K562 (cell line): ENCODE results near the gene SOCS7. TPM values are rescaled to one million over a fixed set of nuclear protein-coding genes. Genes with fewer than 3 reads are reported as not detected.

Experiments used
- ATAC-seq: fragments of 200-7000 bp; cut with Tn5 transposase; 3 replicates; pipeline ENCODE4 v1.9.1; 2020; ENCODE audit warnings: moderate library complexity
- BruUV-seq: library from RNA; stranded (reverse); fragments of 400-500 nt; replicated peaks from 2 replicates; lab custom pipeline; 2021; lab: Mats Ljungman, UMichigan
- CTCF ChIA-PET: fragments of 300-600 bp; formaldehyde crosslinking; extraction: SDS; loops from one replicate; lab custom pipeline; 2021; ENCODE audit warnings: low intra/inter-chr PET ratio; lab: Yijun Ruan, JAX
- POLR2A ChIA-PET: fragments of 300-600, 350-650 bp; sonication (Branson Sonifier 250); formaldehyde crosslinking; extraction: SDS; loops from one replicate; lab custom pipeline; 2021; ENCODE audit warnings: antibody characterized with exemption, inconsistent platforms; lab: Yijun Ruan, JAX
- DNase-seq, 4 experiments: peaks; one replicate each; pipeline versions ENCODE4 v3.0.0 to v3.0.0-alpha.2; 2011 to 2018; ENCODE audit warnings: low spot score in 3 of 4, mixed read lengths in 3 of 4; ENCODE audit errors: extremely low read depth in 1 of 4
- FAIRE-seq: peaks from 2 replicates; lab custom pipeline; 2011; peaks lifted over from hg19 to GRCh38; lab: Jason Lieb, UNC
- H2AFZ ChIP-seq: 2 replicates; pipeline ENCODE4 v1.6.0; 2011; ENCODE audit warnings: low read depth, low read length, control low read depth, inconsistent platforms
- H3K27ac ChIP-seq: fragments of 200-600 bp; 3 replicates; pipeline ENCODE4 v1.8.0; 2011; ENCODE audit warnings: low read depth, mild to moderate bottlenecking, control low read depth, inconsistent platforms, low read length, moderate library complexity, mixed read lengths; ENCODE audit errors: extremely low read depth
- H3K27me3 ChIP-seq, 2 experiments: fragments of 300-600 bp in 1 of 2; 2 replicates in 1 of 2; 3 replicates in 1 of 2; pipeline versions ENCODE4 v1.6.0 to v1.8.0; 2011; ENCODE audit warnings: inconsistent platforms in 2 of 2, low read length in 2 of 2, mild to moderate bottlenecking in 1 of 2, mixed read lengths in 1 of 2, moderate library complexity in 1 of 2; ENCODE audit not compliant: control insufficient read depth in 2 of 2, insufficient read depth in 2 of 2
- H3K36me3 ChIP-seq: fragments of 300-600 bp; 3 replicates; pipeline ENCODE4 v1.8.0; 2011; ENCODE audit warnings: mild to moderate bottlenecking, low read length, inconsistent platforms; ENCODE audit not compliant: control insufficient read depth, insufficient read depth
- H3K4me1 ChIP-seq, 2 experiments: fragments of 200-600 bp in 1 of 2; replicated peaks in 1 of 2; 2 replicates in 1 of 2; 3 replicates in 1 of 2; pipeline versions ENCODE4 v1.5.1 to v1.8.0; 2011; ENCODE audit warnings: inconsistent platforms in 2 of 2, low read length in 2 of 2, mild to moderate bottlenecking in 1 of 2, mixed read lengths in 1 of 2, moderate library complexity in 1 of 2; ENCODE audit not compliant: control insufficient read depth in 2 of 2, insufficient read depth in 2 of 2
- H3K4me2 ChIP-seq: 2 replicates; pipeline ENCODE4 v1.6.1; 2011; ENCODE audit warnings: low read length, control low read depth, inconsistent platforms, mixed read lengths; ENCODE audit not compliant: insufficient read depth
- H3K4me3 ChIP-seq: fragments of 200-600 bp; sonication (generic), shearing (Covaris generic); 2 replicates; pipeline ENCODE4 v1.5.1; 2016; ENCODE audit warnings: control low read depth, inconsistent platforms
- H3K79me2 ChIP-seq: fragments of 200-600 bp; 3 replicates; pipeline ENCODE4 v1.8.0; 2011; ENCODE audit warnings: low read length, inconsistent platforms; ENCODE audit not compliant: control insufficient read depth, insufficient read depth
- H3K9ac ChIP-seq, 2 experiments: 2 replicates each; pipeline versions ENCODE4 v1.6.0 to v1.6.1; 2011; ENCODE audit warnings: low read depth in 2 of 2, low read length in 2 of 2, control low read depth in 1 of 2, inconsistent platforms in 1 of 2, mild to moderate bottlenecking in 1 of 2, mixed read lengths in 1 of 2; ENCODE audit not compliant: insufficient read depth in 1 of 2
- H3K9me1 ChIP-seq: one replicate; pipeline ENCODE4 v1.6.0; 2011; ENCODE audit warnings: inconsistent platforms, mild to moderate bottlenecking, low read length, moderate library complexity; ENCODE audit not compliant: control insufficient read depth, insufficient read depth
- H3K9me3 ChIP-seq: replicated peaks from 2 replicates; pipeline ENCODE4 v1.5.1; 2011; ENCODE audit warnings: low read depth, low read length, inconsistent platforms; ENCODE audit not compliant: control insufficient read depth, insufficient read depth
- H4K20me1 ChIP-seq: replicated peaks from 2 replicates; pipeline ENCODE4 v1.6.1; 2011; ENCODE audit warnings: low read length, inconsistent platforms, mixed read lengths; ENCODE audit not compliant: control insufficient read depth, insufficient read depth
- HCFC1 ChIP-seq: IDR thresholded peaks from 2 replicates; pipeline ENCODE4 v1.6.1; 2012; ENCODE audit warnings: low read depth, low read length, improper control_type of control experiment
- HNRNPLL ChIP-seq: fragments of 200-400 bp; formaldehyde crosslinking; IDR thresholded peaks from 2 replicates; pipeline ENCODE4 v1.6.1; 2017; ENCODE audit warnings: low read length, low read depth, mild to moderate bottlenecking; ENCODE audit not compliant: poor library complexity, severe bottlenecking
- LEF1 ChIP-seq: fragments of 450-650 bp; IDR thresholded peaks from 2 replicates; pipeline ENCODE4 v1.6.1; 2016; ENCODE audit warnings: mild to moderate bottlenecking
- PTBP1 ChIP-seq: fragments of 200-400 bp; formaldehyde crosslinking; IDR thresholded peaks from 2 replicates; pipeline ENCODE4 v1.6.1; 2017; ENCODE audit warnings: low read depth, low read length
- RBM22 ChIP-seq: fragments of 200-400 bp; formaldehyde crosslinking; IDR thresholded peaks from 2 replicates; pipeline ENCODE4 v1.6.1; 2018; ENCODE audit warnings: low read length, low read depth; ENCODE audit not compliant: poor library complexity, severe bottlenecking
- SMARCE1 ChIP-seq: fragments of 450-650 bp; IDR thresholded peaks from 2 replicates; pipeline ENCODE4 v1.7.1; 2016; ENCODE audit warnings: mild to moderate bottlenecking
- ZNF121 ChIP-seq: sonication (generic); formaldehyde crosslinking; conservative IDR thresholded peaks from 2 replicates; pipeline ENCODE4 v1.8.0; 2022; ENCODE audit warnings: missing genetic modification reagents
- ZNF695 ChIP-seq: fragments of 450-650 bp; formaldehyde crosslinking; IDR thresholded peaks from 2 replicates; pipeline ENCODE4 v1.4.0; 2020; ENCODE audit warnings: mild to moderate bottlenecking, moderate library complexity
- ZNF778 ChIP-seq: fragments of 450-650 bp; formaldehyde crosslinking; IDR thresholded peaks from 2 replicates; pipeline ENCODE4 v1.4.0; 2020; ENCODE audit warnings: mild to moderate bottlenecking, moderate library complexity
- WGBS: fragments of 100-300 bp; shearing (Covaris generic); methylation state at CpG from one replicate; pipeline ENCODE4 v1.1.6; 2016; ENCODE audit warnings: low coverage, mixed read lengths; ENCODE audit not compliant: insufficient coverage; ENCODE audit errors: missing lambda C conversion rate; 5-methylcytosine and 5-hydroxymethylcytosine counted together
- in situ Hi-C: fragments of 300-500 bp; cut with MboI; formaldehyde crosslinking; loops from 4 replicates; pipeline ENCODE4 v1.15.0; 2018; ENCODE audit warnings: inconsistent platforms, mixed read lengths
- intact Hi-C: fragments of 100-400 bp; cut with micrococcal nuclease; formaldehyde crosslinking; loops from 2 replicates; pipeline ENCODE4 v1.14.2; 2022
- polyA plus RNA-seq, 8 experiments: library from polyadenylated mRNA; depleted of rRNA in 4 of 8; stranded (reverse) in 5 of 8; unstranded in 3 of 8; fragments of >200 nt; fragmentation: Nextera tagmentation in 2 of 8; fragmentation: Illumina TruSeq in 1 of 8; extraction: Ambion mirVana in 2 of 8; extraction: Trizol in 1 of 8; gene quantifications; 2 replicates each; pipeline versions ENCODE4 v1.2.1 to v1.2.3, GENCODE V29; 2011 to 2014; ENCODE audit warnings: inconsistent platforms in 1 of 8, missing spikeins in 1 of 8
- total RNA-seq, 7 experiments: library from RNA; depleted of rRNA in 6 of 7; stranded (reverse); fragments of >200 nt in 6 of 7; fragmentation: Illumina TruSeq in 2 of 7; extraction: Trizol in 2 of 7; gene quantifications; 2 replicates each; pipeline versions ENCODE4 v1.2.1 to v1.2.3, GENCODE V29; 2011 to 2021; ENCODE audit warnings: low replicate concordance in 1 of 7
- TF ChIP-seq, protein P1 (sequence below): sonication (generic); formaldehyde crosslinking; IDR thresholded peaks from 2 replicates; pipeline ENCODE4 v1.4.0; 2020; ENCODE audit warnings: mild to moderate bottlenecking, missing genetic modification reagents
- TF ChIP-seq, protein P2 (sequence below), 3 experiments: IDR thresholded peaks in 2 of 3; conservative IDR thresholded peaks in 1 of 3; 2 replicates each; pipeline ENCODE4 v1.5.1; 2011 to 2012; ENCODE audit warnings: low read length in 3 of 3, mild to moderate bottlenecking in 3 of 3, control low read depth in 2 of 3, improper control_type of control experiment in 1 of 3, inconsistent platforms in 1 of 3, low read depth in 1 of 3, mixed read lengths in 1 of 3, moderate library complexity in 1 of 3; ENCODE audit not compliant: insufficient read depth in 2 of 3
- TF ChIP-seq, protein P3 (sequence below): sonication (generic); formaldehyde crosslinking; IDR thresholded peaks from 2 replicates; pipeline ENCODE4 v1.5.0; 2020; ENCODE audit warnings: missing genetic modification reagents

The SOCS7 gene
- total and polyA plus RNA-seq, 9 of the 15 experiments (the other 6 are each of a cell fraction or from before 2014, with no cell fraction given) = 0.94 to 14.5 (median 8.2) TPM

DNA sequence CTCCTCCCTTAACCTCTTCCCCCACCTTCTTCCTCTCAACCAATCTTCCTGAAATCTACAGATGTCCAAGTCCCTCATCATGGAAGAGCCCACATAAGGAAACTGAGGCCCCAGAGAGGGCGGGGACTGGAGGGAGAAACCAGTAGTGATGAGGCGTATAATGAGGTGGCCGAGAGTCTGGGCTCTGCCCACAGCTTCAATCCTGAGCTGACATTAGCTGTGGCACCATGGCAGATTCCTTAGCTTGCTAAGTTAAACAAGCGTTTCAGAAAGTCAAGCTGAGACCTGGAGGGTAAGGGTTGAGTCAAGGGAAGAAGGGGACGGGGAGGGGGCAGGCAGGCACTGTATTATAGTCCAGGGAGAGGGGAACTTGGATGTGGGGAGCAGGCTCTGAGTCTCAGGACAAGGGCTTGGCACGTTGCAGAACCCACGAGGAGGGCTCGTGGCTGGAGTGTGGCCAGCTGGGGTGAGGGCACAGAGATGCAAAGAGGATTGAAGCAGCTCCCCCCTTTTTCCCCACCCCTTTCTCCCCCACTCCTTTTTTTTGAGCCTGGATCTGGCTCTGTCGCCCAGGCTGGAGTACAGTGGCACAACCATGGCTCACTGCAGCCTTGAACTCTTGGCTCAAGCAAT, 89.9 kb downstream of the SOCS7 start (continued):
- TF ChIP-seq ZNF695 (CRISPR knock-in tag) (no peak), HNRNPLL (no peak)
- TF ChIP-seq, protein P1, sequence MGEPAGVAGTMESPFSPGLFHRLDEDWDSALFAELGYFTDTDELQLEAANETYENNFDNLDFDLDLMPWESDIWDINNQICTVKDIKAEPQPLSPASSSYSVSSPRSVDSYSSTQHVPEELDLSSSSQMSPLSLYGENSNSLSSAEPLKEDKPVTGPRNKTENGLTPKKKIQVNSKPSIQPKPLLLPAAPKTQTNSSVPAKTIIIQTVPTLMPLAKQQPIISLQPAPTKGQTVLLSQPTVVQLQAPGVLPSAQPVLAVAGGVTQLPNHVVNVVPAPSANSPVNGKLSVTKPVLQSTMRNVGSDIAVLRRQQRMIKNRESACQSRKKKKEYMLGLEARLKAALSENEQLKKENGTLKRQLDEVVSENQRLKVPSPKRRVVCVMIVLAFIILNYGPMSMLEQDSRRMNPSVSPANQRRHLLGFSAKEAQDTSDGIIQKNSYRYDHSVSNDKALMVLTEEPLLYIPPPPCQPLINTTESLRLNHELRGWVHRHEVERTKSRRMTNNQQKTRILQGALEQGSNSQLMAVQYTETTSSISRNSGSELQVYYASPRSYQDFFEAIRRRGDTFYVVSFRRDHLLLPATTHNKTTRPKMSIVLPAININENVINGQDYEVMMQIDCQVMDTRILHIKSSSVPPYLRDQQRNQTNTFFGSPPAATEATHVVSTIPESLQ (CRISPR knock-in tag) = no peak

DNA sequence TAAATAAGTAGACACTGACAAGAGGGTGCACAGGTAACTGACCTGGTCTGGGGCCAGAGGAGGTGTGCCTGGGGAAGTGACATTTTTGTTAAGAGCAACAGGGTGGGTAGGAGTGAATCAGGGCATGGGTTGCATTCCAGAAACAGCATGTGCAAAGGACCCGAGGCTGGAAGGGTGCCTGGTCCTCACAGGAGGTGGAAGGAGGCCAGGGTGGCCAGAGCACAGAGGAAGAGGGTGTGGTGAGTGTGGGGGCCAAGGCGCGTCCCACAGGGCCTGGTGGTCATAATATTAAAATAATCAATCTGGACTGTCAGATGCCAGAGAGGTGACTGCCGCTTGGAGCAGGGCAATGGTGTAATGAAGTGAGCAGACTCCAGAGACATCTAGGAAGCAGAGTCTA, 90.9 kb downstream of the SOCS7 start:
- no TSS peak for BruUV-seq
- TF ChIP-seq HCFC1 = no peak
- no peak for TF ChIP-seq RBM22
- TF ChIP-seq, protein P2, sequence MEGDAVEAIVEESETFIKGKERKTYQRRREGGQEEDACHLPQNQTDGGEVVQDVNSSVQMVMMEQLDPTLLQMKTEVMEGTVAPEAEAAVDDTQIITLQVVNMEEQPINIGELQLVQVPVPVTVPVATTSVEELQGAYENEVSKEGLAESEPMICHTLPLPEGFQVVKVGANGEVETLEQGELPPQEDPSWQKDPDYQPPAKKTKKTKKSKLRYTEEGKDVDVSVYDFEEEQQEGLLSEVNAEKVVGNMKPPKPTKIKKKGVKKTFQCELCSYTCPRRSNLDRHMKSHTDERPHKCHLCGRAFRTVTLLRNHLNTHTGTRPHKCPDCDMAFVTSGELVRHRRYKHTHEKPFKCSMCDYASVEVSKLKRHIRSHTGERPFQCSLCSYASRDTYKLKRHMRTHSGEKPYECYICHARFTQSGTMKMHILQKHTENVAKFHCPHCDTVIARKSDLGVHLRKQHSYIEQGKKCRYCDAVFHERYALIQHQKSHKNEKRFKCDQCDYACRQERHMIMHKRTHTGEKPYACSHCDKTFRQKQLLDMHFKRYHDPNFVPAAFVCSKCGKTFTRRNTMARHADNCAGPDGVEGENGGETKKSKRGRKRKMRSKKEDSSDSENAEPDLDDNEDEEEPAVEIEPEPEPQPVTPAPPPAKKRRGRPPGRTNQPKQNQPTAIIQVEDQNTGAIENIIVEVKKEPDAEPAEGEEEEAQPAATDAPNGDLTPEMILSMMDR (IDR thresholded peaks at IDR 0.05 in 2 of 3, conservative IDR thresholded peaks at IDR 0.05 in 1 of 3; ENCODE audit: insufficient read depth in 2 of 3, low read depth in 1 of 3, low read length in 3 of 3) = no peak
- TF ChIP-seq, protein P3, sequence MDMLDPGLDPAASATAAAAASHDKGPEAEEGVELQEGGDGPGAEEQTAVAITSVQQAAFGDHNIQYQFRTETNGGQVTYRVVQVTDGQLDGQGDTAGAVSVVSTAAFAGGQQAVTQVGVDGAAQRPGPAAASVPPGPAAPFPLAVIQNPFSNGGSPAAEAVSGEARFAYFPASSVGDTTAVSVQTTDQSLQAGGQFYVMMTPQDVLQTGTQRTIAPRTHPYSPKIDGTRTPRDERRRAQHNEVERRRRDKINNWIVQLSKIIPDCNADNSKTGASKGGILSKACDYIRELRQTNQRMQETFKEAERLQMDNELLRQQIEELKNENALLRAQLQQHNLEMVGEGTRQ (CRISPR knock-in tag) = no peak
- TF ChIP-seq ZNF778 (CRISPR knock-in tag) = no peak
- TF ChIP-seq PTBP1 = no peak
- no peak for TF ChIP-seq LEF1
- TF ChIP-seq SMARCE1 = no peak
- no peak for TF ChIP-seq ZNF121 (CRISPR knock-in tag)
- no peak overlapping the region for H2AFZ ChIP-seq
- H3K9ac ChIP-seq = no peak overlapping the region
- H3K36me3 ChIP-seq = no peaks in the 10 kb centered on the region
- H3K9me3 ChIP-seq = no peaks in the 10 kb centered on the region
- intact Hi-C loops (no loop called here), in situ Hi-C loops (loop anchor here (5.0 kb wide), 1 partner anchor 40 kb away; no protein-coding TSS in a partner anchor)
- peaks cover 3 to 24% of the 10 kb centered on the region in 2 experiments; a peak in 3 of 5 replicates for H3K27me3 ChIP-seq
- no peaks in the 10 kb centered on the region for H3K79me2 ChIP-seq
- FAIRE-seq (no peak), DNase-seq (no peak), ATAC-seq (no peak)
- peaks cover 16% of the 10 kb centered on the region for H4K20me1 ChIP-seq
- 0% methylated on average over 4 of the region's 4 CpGs for WGBS
- no peaks in the 10 kb centered on the region for H3K9me1 ChIP-seq
- H3K4me1 ChIP-seq = peaks cover 0 to 8% of the 10 kb centered on the region in 2 experiments; a peak in 2 of 5 replicates
- ChIA-PET POLR2A (no interaction called here), CTCF (interaction anchor here (0.6 to 2.1 kb wide), 2 partner anchors 49 to 232 kb away, joined by 6 to 8 read pairs; no protein-coding TSS in a partner anchor)
- H3K4me3 ChIP-seq = no peak overlapping the region
- no peak overlapping the region for H3K4me2 ChIP-seq
- no peak overlapping the region for H3K27ac ChIP-seq
